H1 (cell line): ENCODE results near the gene OXSR1. TPM values are rescaled to one million over a fixed set of nuclear protein-coding genes. Genes with fewer than 3 reads are reported as not detected.

Experiments used
- CTCF ChIA-PET: fragments of 300-600 bp; sonication (Branson Sonifier 250); formaldehyde crosslinking; loops from one replicate; lab custom pipeline; 2021; ENCODE audit not compliant: partially characterized antibody; lab: Charles Lee
- POLR2A ChIA-PET: fragments of 300-600 bp; sonication (Branson Sonifier 250); formaldehyde crosslinking; loops from one replicate; lab custom pipeline; 2021; ENCODE audit warnings: inconsistent platforms; ENCODE audit not compliant: partially characterized antibody; lab: Charles Lee
- DNase-seq, 2 experiments: peaks; one replicate each; pipeline versions ENCODE4 v3.0.0 to v3.0.0-alpha.2; 2010 to 2022; ENCODE audit warnings: low spot score in 2 of 2, low read depth in 1 of 2, mixed read lengths in 1 of 2
- FAIRE-seq: peaks from 2 replicates; lab custom pipeline; 2011; peaks lifted over from hg19 to GRCh38; lab: Jason Lieb, UNC
- H2AFZ ChIP-seq: 2 replicates; pipeline ENCODE4 v1.8.1; 2012; ENCODE audit warnings: low read length, inconsistent platforms
- H2AK5ac ChIP-seq: 2 replicates; pipeline ENCODE4 v1.6.1; 2013; ENCODE audit warnings: low read depth, low read length
- H2BK120ac ChIP-seq: replicated peaks from 2 replicates; pipeline ENCODE3; 2013; ENCODE audit warnings: low read depth, low read length, inconsistent platforms
- H2BK12ac ChIP-seq: 2 replicates; pipeline ENCODE4 v1.6.1; 2013; ENCODE audit warnings: low read depth, low read length
- H2BK15ac ChIP-seq: 2 replicates; pipeline ENCODE4 v1.6.1; 2013; ENCODE audit warnings: low read length
- H2BK20ac ChIP-seq: 2 replicates; pipeline ENCODE4 v1.6.1; 2013; ENCODE audit warnings: low read length
- H2BK5ac ChIP-seq: 2 replicates; pipeline ENCODE4 v1.6.1; 2013; ENCODE audit warnings: low read depth, low read length
- H3K14ac ChIP-seq: 2 replicates; pipeline ENCODE4 v1.6.1; 2013; ENCODE audit warnings: inconsistent platforms; ENCODE audit not compliant: insufficient read length
- H3K18ac ChIP-seq: 2 replicates; pipeline ENCODE4 v1.6.1; 2013; ENCODE audit warnings: low read length; ENCODE audit errors: extremely low read depth
- H3K23ac ChIP-seq: 2 replicates; pipeline ENCODE4 v1.6.1; 2013; ENCODE audit warnings: inconsistent platforms; ENCODE audit not compliant: insufficient read length
- H3K23me2 ChIP-seq: 2 replicates; pipeline ENCODE4 v1.6.1; 2013; ENCODE audit warnings: low read depth, low read length
- H3K27ac ChIP-seq: 2 replicates; pipeline ENCODE4 v1.6.1; 2011; ENCODE audit warnings: low read depth, low read length, inconsistent platforms
- H3K27me3 ChIP-seq, 4 experiments: replicated peaks in 1 of 4; 1 replicate in 1 of 4; 2 replicates in 3 of 4; pipeline versions ENCODE4 v1.6.1 to v1.8.1; 2011 to 2013; ENCODE audit warnings: low read length in 3 of 4, mild to moderate bottlenecking in 3 of 4, inconsistent platforms in 2 of 4, mixed read lengths in 2 of 4, moderate library complexity in 1 of 4; ENCODE audit not compliant: control insufficient read depth in 3 of 4, insufficient read depth in 3 of 4; ENCODE audit errors: extremely low read depth in 1 of 4
- H3K36me3 ChIP-seq, 4 experiments: 2 replicates each; pipeline versions ENCODE4 v1.6.1 to v1.8.1; 2011 to 2013; ENCODE audit warnings: mild to moderate bottlenecking in 4 of 4, low read length in 3 of 4, moderate library complexity in 2 of 4, control low read depth in 1 of 4, inconsistent platforms in 1 of 4; ENCODE audit not compliant: insufficient read depth in 4 of 4, control insufficient read depth in 2 of 4
- H3K4ac ChIP-seq: replicated peaks from 2 replicates; pipeline ENCODE3; 2013; ENCODE audit warnings: low read length, low read depth, mixed read lengths, inconsistent platforms; ENCODE audit not compliant: insufficient read length
- H3K4me1 ChIP-seq, 4 experiments: replicated peaks in 1 of 4; 1 replicate in 1 of 4; 2 replicates in 3 of 4; pipeline versions ENCODE4 v1.6.1 to v1.8.1; 2011 to 2013; ENCODE audit warnings: low read length in 3 of 4, inconsistent platforms in 2 of 4, mixed read lengths in 1 of 4; ENCODE audit not compliant: insufficient read depth in 4 of 4, control insufficient read depth in 3 of 4
- H3K4me2 ChIP-seq, 2 experiments: 2 replicates each; pipeline versions ENCODE4 v1.6.1 to v1.8.1; 2011 to 2013; ENCODE audit warnings: low read depth in 2 of 2, low read length in 2 of 2, control low read depth in 1 of 2, inconsistent platforms in 1 of 2, mild to moderate bottlenecking in 1 of 2; ENCODE audit not compliant: insufficient read depth in 1 of 2
- H3K4me3 ChIP-seq, 4 experiments: fragments of 200-600, 300-600 bp in 1 of 4; sonication (generic), shearing (Covaris generic), sonication (Bioruptor Twin) in 1 of 4; 2 replicates each; pipeline versions ENCODE4 v1.5.1 to v1.8.1; 2011 to 2016; ENCODE audit warnings: low read length in 4 of 4, low read depth in 3 of 4, control low read depth in 2 of 4, inconsistent platforms in 2 of 4, mild to moderate bottlenecking in 2 of 4, mixed read lengths in 1 of 4, moderate library complexity in 1 of 4; ENCODE audit not compliant: insufficient read depth in 2 of 4; ENCODE audit errors: extremely low read depth in 1 of 4
- H3K56ac ChIP-seq: replicated peaks from 2 replicates; pipeline ENCODE3; 2013; ENCODE audit warnings: low read depth, mild to moderate bottlenecking, mixed read lengths, low read length, inconsistent platforms; ENCODE audit not compliant: insufficient read length
- H3K79me1 ChIP-seq: 2 replicates; pipeline ENCODE4 v1.6.1; 2013; ENCODE audit warnings: low read depth, low read length, control low read depth
- H3K79me2 ChIP-seq, 2 experiments: 2 replicates each; pipeline versions ENCODE4 v1.6.1 to v1.8.1; 2012 to 2013; ENCODE audit warnings: low read length in 2 of 2, mild to moderate bottlenecking in 2 of 2, inconsistent platforms in 1 of 2; ENCODE audit not compliant: insufficient read depth in 2 of 2, control insufficient read depth in 1 of 2
- H3K9ac ChIP-seq, 4 experiments: replicated peaks in 1 of 4; 1 replicate in 1 of 4; 2 replicates in 3 of 4; pipeline versions ENCODE4 v1.6.1 to v1.8.1; 2011 to 2013; ENCODE audit warnings: low read depth in 3 of 4, low read length in 3 of 4, control low read depth in 2 of 4, mild to moderate bottlenecking in 2 of 4, moderate library complexity in 2 of 4, inconsistent platforms in 1 of 4; ENCODE audit errors: extremely low read depth in 1 of 4
- H3K9me3 ChIP-seq, 2 experiments: 2 replicates each; pipeline versions ENCODE4 v1.6.1 to v1.8.1; 2012 to 2013; ENCODE audit warnings: mild to moderate bottlenecking in 2 of 2, moderate library complexity in 2 of 2, control low read depth in 1 of 2, inconsistent platforms in 1 of 2, low read depth in 1 of 2, low read length in 1 of 2, mixed read lengths in 1 of 2; ENCODE audit not compliant: insufficient read depth in 2 of 2
- H4K20me1 ChIP-seq, 2 experiments: replicated peaks in 1 of 2; 2 replicates each; pipeline versions ENCODE3 to v1.8.1; 2011 to 2013; ENCODE audit warnings: inconsistent platforms in 2 of 2, low read length in 2 of 2, mild to moderate bottlenecking in 1 of 2; ENCODE audit not compliant: insufficient read depth in 2 of 2, control insufficient read depth in 1 of 2
- H4K5ac ChIP-seq: 2 replicates; pipeline ENCODE4 v1.6.1; 2013; ENCODE audit warnings: low read length, low read depth, mixed read lengths, inconsistent platforms; ENCODE audit not compliant: insufficient read length
- H4K8ac ChIP-seq: 2 replicates; pipeline ENCODE4 v1.8.0; 2013; ENCODE audit warnings: mild to moderate bottlenecking, moderate library complexity, low read length, inconsistent platforms; ENCODE audit not compliant: insufficient read depth; ENCODE audit errors: extremely low read depth
- H4K91ac ChIP-seq: replicated peaks from 2 replicates; pipeline ENCODE3; 2013; ENCODE audit warnings: low read length, mixed read lengths, inconsistent platforms; ENCODE audit not compliant: insufficient read length
- MAFK ChIP-seq: IDR thresholded peaks from 2 replicates; pipeline ENCODE4 v1.6.1; 2012; ENCODE audit warnings: low read depth, mild to moderate bottlenecking, improper control_type of control experiment, low read length
- NRF1 ChIP-seq: IDR thresholded peaks from 2 replicates; pipeline ENCODE4 v1.6.1; 2011; ENCODE audit warnings: mild to moderate bottlenecking, low read depth, low read length, improper control_type of control experiment
- RBBP5 ChIP-seq: IDR thresholded peaks from 2 replicates; pipeline ENCODE4 v1.7.1; 2012; ENCODE audit warnings: low read depth, mild to moderate bottlenecking, inconsistent platforms, low read length, moderate library complexity, borderline replicate concordance
- SIX5 ChIP-seq: IDR thresholded peaks from 2 replicates; pipeline ENCODE4 v1.6.1; 2011; ENCODE audit warnings: mild to moderate bottlenecking, low read depth, low read length
- SP1 ChIP-seq: IDR thresholded peaks from 2 replicates; pipeline ENCODE4 v1.6.1; 2011; ENCODE audit warnings: low read depth, low read length
- SP4 ChIP-seq: IDR thresholded peaks from 2 replicates; pipeline ENCODE4 v1.6.1; 2012; ENCODE audit warnings: low read length, inconsistent platforms
- YY1 ChIP-seq: IDR thresholded peaks from 2 replicates; pipeline ENCODE4 v1.6.1; 2011; ENCODE audit warnings: low read depth, mild to moderate bottlenecking, low read length
- WGBS, 2 experiments: shearing (Covaris generic) in 1 of 2; methylation state at CpG; one replicate each; pipeline versions ENCODE4 v1.1.6 to v1.1.7; 2013 to 2015; ENCODE audit warnings: low lambda C conversion rate in 2 of 2, mixed read lengths in 2 of 2, inconsistent platforms in 1 of 2, low coverage in 1 of 2, missing lambda C conversion rate in 1 of 2; ENCODE audit not compliant: insufficient replicate concordance in 2 of 2, insufficient coverage in 1 of 2, insufficient read length in 1 of 2; ENCODE audit errors: extremely low coverage in 1 of 2, missing lambda C conversion rate in 1 of 2; 5-methylcytosine and 5-hydroxymethylcytosine counted together
- polyA plus RNA-seq, 7 experiments: library from polyadenylated mRNA; depleted of rRNA in 3 of 7; stranded (reverse) in 5 of 7; unstranded in 2 of 7; fragments of >200 nt in 5 of 7; fragments of 200-250 nt in 2 of 7; gene quantifications; 1 replicate in 5 of 7; 2 replicates in 1 of 7; 4 replicates in 1 of 7; pipeline versions ENCODE4 v1.2.1 to v1.2.3, GENCODE V29; 2011 to 2013; ENCODE audit warnings: missing spikeins in 2 of 7, mixed read lengths in 2 of 7
- total RNA-seq: library from RNA; stranded (reverse); fragmentation: NEBNext Ultra II Directional; extraction: Animal tissue kit (Norgen Biotek cat#: 25700); gene quantifications from 2 replicates; pipeline ENCODE4 v1.2.1, GENCODE V29; 2021

The OXSR1 gene
- total and polyA plus RNA-seq, 2 of the 8 experiments (the other 6 are each of a cell fraction or from before 2014, with no cell fraction given): 25.1 to 47.0 TPM

- H4K20me1 ChIP-seq: peaks cover 11 to 12% of the 10 kb centered on the region in 2 experiments
- H2BK120ac ChIP-seq: no peak overlapping the region
- H3K9me3 ChIP-seq: no peaks in the 10 kb centered on the region
- H3K18ac ChIP-seq: no peak overlapping the region
- 83% methylated on average over 5 of the region's 5 CpGs; no CpG with 5 or more reads in 1 of the 2 experiments for WGBS, 2 experiments
- H3K36me3 ChIP-seq: no peaks in the 10 kb centered on the region
- DNase-seq: no peak
- no peak for FAIRE-seq
- H3K4me2 ChIP-seq: peak overlapping the region in 1 of 2 experiments; percentile 46; a peak in 1 of 4 replicates
- H3K14ac ChIP-seq: no peak overlapping the region
- TF ChIP-seq SIX5 (no peak), MAFK (no peak), NRF1 (no peak), SP1 (no peak), RBBP5 (no peak), YY1 (no peak), SP4 (no peak)
- no peak overlapping the region for H2AFZ ChIP-seq
- H2AK5ac ChIP-seq: no peak overlapping the region
- CTCF ChIA-PET: no interaction called here
- H3K23ac ChIP-seq: no peak overlapping the region
- no peak overlapping the region for H3K56ac ChIP-seq
- H4K91ac ChIP-seq: no peak overlapping the region
- H2BK20ac ChIP-seq: no peak overlapping the region
- no peak overlapping the region for H3K27ac ChIP-seq
- no peak overlapping the region for H3K4ac ChIP-seq
- peaks cover 9 to 93% of the 10 kb centered on the region in 2 experiments for H3K79me2 ChIP-seq
- H3K23me2 ChIP-seq: no peaks in the 10 kb centered on the region; the same call in 1 of the 2 replicates
- H3K9ac ChIP-seq: no peak overlapping the region
- H4K8ac ChIP-seq: no peak overlapping the region
- no peak overlapping the region for H2BK15ac ChIP-seq
- no peaks in the 10 kb centered on the region; the same call in none of the 2 replicates for H3K79me1 ChIP-seq
- no peak overlapping the region for H3K4me3 ChIP-seq
- no peaks in the 10 kb centered on the region for H3K27me3 ChIP-seq
- POLR2A ChIA-PET: interaction anchor here (0.9 kb wide), 1 partner anchor 9 kb away, joined by 3 read pairs; the partner anchor contains the start of gene OXSR1
- no peak overlapping the region for H2BK5ac ChIP-seq
- H3K4me1 ChIP-seq: peaks cover 0 to 9% (median 4%) of the 10 kb centered on the region in 4 experiments; a peak in 3 of 7 replicates
- H4K5ac ChIP-seq: no peak overlapping the region
- H2BK12ac ChIP-seq: no peak overlapping the region
Observed at GRCh38 chr3:38173834-38174418, 8.6 kb downstream of the OXSR1 start.
